ENCODE results near the gene TCF12.
"Not testable (repeated sequence)": the region's sequence is repeated elsewhere in the genome, so short reads cannot be mapped to it uniquely, and the experiment has no call there.

Gene TCF12

GRCh38 chr15:56948000-56948763, 29.7 kb downstream of the TCF12 start:
- no peak for DNase-seq

- DNase-seq, result no peak
Measured at GRCh38 chr15:56948764-56949101, 30.3 kb downstream of the TCF12 start.

- DNase-seq, result no peak
Measured at GRCh38 chr15:56950979-56951378, 32.5 kb downstream of the TCF12 start.

GRCh38 chr15:56953790-56954189, 35.3 kb downstream of the TCF12 start:
- DNase-seq, result no peak

DNA sequence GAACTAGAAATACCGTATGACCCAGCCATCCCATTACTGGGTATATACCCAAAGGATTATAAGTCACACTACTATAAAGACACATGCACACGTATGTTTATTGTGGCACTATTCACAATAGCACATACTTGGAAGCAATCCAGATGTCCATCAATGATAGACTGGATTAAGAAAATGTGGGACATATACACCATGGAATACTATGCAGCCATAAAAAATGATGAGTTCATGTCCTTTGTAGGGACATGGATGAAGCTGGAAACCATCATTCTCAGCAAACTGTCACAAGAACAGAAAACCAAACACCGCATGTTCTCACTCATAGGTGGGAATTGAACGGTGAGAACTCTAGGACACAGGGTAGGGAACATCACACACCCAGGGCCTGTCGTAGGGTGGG, 36.6 kb downstream of the TCF12 start:
- not testable (repeated sequence) for DNase-seq

- DNase-seq, result peak; percentile 27
Measured at GRCh38 chr15:56956538-56956937, 38.1 kb downstream of the TCF12 start.

DNA sequence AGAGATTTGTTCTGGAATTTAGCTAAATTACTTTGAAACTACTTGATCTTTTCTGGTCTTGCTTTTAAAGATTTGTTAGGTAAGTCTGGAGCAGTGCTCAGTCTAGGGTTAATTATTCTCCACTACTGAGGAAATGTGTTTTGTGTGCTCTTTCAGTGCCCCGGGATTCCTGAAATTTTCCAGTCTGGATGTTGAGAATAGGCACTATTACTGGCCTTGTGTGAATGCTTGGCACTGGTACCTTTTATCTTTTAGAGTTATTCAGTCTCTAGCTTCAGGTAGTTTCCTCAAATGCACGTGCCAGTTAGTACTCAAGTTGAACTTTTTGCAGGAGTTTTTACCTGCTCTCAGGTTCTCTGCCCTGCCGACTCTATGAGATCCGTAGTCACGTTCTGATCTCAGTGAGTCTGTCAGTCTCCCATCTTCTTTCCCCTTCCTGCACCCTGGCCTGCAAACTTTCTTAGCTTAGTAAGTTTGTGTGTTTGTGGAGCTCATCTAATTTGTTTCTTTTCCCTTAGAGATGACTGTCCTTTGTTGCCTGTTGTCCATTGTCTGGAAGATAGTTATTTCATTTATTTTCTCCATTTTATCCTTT, 39.5 kb downstream of the TCF12 start:
- no peak for DNase-seq

DNA sequence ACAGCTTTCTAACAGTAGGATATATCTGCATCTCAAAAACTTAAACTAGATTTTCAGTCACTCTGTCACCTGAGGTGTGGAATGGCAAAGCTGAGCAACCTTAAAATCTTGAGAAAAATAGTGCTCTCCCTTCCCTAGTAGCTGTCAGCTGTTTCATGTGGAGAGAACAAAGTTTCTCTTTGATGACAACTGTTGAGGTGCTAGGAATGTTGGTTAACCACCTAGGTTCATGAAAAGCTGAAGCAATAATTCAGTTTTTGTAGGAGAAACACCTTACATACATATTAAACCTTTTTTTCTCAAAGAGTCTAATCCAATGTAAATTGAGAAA, 40.8 kb downstream of the TCF12 start:
- no peak for DNase-seq

DNA sequence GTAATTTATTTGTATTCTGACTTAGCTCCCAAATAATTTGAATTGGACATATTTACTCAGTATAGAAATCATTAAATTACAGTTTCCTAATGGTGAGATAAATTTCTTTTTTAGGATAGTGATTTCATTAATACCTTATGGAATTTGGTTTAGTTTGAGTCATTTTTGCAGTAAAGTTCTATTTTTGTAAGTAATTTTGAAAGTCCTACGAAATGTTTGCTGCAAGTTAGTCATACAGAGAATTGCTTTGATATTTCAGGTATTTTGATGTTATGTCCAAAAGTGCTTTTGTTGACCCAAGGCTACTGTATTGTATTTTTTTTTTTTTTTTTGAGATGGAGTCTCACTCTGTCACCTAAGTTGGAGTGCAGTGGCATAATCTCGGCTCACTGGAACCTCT, 41.7 kb downstream of the TCF12 start:
- no peak for DNase-seq

- DNase-seq, result no peak
Measured at GRCh38 chr15:56963126-56963525, 44.7 kb downstream of the TCF12 start.

DNA sequence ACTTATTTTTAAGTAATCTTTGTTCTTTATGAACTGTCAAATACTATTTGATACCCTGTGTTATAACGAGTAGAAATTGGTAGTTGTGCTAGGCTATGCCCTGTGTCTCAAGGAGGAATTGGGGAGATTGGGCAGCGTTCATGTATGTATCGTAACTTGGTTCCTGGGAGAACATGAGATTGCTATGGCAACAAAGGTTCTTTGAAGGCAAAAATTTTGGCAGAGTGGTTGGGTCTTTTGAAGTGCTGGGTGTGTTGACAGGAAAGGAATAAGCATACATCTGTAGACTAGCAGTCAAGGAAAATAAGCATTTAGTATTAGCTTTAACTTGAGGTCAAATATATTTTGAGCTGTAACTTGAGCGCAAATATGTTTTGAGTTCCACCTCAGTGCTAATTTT, 45.3 kb downstream of the TCF12 start:
- no peak for DNase-seq

GRCh38 chr15:56964182-56964581, 45.7 kb downstream of the TCF12 start:
- no peak for DNase-seq

DNA sequence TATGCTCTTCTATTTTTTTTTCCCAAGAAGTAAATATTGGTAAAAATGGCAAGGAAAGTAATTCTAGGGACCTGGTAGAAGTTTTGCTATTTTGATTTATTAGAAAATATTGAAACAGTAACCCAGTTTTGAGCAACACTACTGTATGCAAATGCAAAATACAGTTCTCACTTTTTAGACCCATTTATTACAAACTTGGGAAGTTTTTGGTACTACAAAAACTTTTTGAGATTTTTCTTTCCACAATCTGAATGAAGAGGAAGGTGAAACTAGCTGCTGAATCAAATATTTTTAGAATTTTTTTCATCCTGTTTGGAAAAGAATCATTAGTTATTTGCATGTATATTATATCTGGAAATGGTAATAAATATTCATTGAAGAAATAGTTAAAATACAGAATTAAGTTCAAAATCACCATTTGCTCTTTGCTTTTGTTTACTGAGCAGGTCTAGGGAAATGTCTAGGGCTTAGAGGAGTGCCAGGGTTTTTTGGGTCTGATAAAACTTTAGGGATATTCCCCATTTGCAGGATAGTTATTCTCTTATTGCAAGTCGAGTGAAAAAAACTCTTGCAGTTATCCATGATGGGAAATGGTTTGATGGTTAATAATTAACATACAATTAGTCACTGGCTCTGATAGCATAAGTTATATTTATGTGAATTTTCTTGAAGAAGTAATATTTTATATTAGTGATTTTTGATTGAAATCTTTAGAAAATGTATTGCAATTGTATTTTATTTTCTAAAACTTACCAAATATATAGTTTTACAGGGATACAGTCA, 47.0 kb downstream of the TCF12 start:
- DNase-seq, result no peak

DNA sequence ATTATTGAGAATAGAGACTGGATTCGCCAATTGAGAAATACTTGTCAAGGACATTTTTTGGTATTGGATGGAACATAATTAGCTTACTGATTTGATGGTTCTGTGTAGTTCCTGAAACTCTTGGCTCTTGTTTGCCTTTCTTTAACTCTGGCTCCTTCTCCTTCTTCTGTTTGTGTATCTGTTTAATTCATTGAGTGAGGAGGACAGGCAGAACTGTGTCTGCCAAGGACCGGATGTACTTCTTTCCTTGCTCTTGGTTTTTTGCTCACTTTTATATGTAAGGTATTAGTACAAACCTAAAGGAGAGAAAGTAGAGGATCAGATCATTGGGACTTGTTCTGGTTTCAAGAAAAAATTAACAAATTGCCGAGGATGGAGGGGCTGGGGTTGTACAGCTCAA, 48.9 kb downstream of the TCF12 start:
- DNase-seq, result no peak

- DNase-seq, result no peak
Measured at GRCh38 chr15:56968256-56968655, 49.8 kb downstream of the TCF12 start.

DNA sequence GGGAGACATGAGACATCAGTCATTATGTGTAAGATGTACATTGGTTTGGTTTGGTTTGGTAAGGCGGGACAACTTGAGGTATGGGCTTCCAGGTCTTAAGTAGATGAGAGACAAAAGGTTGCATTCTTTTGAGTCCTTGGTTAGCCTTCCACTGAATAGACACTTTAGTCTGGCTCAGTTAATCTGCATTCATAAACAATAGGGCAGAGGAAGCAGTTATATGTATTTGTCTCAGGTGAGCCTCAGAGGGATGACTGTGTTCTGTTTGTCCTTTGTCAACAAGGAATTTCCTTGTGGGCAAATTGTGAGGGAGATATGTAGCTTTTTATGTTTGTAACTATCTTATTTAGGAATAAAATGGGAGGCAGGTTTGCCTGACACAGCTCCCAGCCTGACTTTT, 50.4 kb downstream of the TCF12 start:
- DNase-seq, result no peak

GRCh38 chr15:56969265-56969895, 50.9 kb downstream of the TCF12 start:
- no peak for DNase-seq

DNA sequence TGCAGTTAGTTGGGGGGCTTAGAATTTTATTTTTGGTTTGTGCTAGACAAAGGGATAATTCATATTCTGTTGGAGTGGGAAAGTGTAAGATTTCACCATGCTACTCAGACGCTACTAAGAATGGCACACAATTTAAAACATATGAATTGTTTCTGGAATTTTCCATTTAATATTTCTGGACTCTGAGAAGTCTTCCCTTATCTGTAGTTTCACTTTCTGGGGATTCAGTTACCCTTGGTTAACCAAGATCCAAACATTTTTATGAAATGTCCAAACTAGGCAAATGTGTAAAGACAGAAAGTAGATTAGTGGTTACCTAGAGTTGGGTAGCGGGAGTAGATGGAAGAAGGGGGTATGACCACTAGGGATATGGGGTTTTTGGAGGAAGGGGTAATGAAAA, 53.1 kb downstream of the TCF12 start:
- peak; percentile 20 for DNase-seq

GRCh38 chr15:56972016-56972415, 53.6 kb downstream of the TCF12 start:
- DNase-seq, result no peak

DNA sequence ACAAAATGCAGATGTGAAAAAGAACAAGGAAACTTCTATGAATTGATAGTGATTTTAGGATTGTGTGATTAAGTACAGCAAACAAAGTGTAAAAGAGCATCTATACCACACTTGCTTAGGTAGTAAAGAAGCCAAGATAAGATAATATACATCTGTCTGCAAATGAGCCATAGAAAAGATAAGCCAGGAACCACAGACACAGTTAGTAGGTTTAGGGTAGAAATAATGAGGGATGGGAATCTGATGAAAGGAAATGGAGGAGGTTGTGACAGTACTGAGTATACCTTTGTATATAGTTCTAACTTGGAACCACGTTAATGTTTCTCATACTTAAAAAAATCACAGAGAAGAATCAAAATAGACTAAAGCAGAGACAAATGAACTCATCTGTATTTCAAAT, 54.0 kb downstream of the TCF12 start:
- DNase-seq, result no peak

DNA sequence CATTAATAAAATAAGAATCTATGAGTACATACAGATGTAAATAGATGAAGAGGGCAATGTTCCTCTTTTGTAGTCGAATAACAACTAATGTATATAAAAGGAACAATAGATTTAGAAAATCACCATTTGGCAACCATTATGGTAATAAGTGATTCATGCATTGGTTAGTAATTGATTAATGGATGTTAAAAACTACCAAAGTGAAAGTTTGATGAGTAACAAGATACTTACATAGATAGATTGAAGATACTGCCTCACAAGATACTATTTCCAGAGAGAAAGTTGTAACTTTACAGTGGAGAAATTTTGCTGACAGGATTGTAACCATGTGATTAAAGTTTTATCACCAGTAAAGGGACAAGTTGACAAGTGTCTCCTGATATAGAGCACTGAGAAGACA, 55.0 kb downstream of the TCF12 start:
- DNase-seq, result no peak

DNA sequence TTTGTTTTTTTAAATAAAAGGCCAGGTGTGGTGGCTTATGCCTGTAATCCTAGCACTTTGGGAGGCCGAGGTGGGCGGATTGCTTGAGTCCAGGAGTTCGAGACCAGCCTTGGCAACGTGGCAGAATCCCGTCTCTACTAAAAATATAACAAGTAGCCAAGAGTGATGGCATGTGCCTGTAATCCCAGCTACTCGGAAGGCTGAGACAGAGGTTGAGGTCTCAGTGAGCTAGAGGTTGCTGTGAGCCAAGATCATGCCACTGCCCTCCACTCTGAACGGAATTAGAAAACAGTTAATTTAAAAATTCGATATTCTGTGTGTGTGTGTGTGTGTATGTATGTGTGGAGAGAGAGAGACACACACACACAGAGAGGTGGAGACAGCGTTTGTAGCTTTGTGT, 58.8 kb downstream of the TCF12 start:
- no peak for DNase-seq

DNA sequence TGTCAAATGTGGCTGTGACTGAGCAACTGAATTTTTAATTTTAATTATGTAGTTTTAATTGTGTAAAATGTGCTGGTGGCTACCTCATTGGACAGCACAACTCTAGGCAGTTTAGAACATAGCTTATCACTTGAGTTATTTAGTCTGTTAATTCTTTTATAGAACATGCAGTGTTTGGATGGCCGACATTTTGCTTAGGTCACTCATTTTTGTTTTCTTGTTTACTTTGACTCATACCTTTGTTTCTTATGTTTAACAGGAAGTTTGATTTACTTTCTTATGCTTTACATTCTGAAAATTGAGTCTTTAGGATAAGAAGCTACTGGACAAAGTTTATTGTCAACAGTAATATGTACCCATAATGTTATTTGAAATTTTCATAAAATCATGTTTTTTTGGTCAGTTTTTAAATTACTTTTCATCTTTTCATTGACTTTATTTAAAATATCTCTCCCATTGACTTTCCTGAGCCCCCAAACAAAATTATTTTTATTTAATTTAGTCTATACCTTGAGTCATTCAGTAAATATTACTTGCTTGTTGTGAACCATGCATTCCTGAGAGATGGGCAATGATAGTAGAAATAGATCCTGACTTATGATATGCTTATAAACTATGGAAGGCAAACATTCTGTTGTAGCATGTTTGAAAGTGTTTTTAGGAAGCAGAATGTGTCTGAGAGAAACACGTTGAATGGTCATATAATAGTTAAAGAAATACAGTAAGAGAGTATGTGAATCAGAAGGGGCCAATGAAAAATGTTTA, 60.6 kb downstream of the TCF12 start:
- DNase-seq, result no peak

Measured in NCI-H226 (cell line).